ENCODE data around the gene CASP3.

DNA sequence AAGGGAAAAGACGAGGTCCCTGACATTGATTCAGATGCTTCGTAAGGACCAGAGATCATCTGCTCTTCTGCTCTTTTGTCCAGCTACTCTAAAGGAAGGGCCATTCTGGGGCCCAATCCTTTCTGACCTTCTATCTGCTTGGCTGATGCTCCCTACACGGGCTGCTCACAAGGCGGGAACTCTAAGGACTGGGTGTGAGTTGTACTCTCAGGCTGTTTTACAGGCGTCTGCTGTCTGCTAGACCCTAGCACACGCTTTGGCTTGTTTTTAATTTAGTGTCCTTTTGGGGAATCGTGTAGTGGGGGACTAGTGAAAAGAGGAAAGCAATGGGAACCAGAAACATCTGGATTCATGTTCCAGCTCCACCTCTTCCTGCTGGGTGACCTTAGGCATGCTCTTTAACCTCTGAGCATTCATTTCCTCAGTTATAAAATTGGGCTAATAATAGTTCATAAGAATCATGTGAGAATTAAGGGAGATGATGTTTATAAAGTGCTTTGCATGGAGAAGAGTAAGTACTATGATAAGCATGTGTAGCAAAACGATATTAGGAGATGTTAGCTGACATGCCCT, 53.1 kb downstream of the CASP3 start:
- TF ChIP-seq, protein P1, sequence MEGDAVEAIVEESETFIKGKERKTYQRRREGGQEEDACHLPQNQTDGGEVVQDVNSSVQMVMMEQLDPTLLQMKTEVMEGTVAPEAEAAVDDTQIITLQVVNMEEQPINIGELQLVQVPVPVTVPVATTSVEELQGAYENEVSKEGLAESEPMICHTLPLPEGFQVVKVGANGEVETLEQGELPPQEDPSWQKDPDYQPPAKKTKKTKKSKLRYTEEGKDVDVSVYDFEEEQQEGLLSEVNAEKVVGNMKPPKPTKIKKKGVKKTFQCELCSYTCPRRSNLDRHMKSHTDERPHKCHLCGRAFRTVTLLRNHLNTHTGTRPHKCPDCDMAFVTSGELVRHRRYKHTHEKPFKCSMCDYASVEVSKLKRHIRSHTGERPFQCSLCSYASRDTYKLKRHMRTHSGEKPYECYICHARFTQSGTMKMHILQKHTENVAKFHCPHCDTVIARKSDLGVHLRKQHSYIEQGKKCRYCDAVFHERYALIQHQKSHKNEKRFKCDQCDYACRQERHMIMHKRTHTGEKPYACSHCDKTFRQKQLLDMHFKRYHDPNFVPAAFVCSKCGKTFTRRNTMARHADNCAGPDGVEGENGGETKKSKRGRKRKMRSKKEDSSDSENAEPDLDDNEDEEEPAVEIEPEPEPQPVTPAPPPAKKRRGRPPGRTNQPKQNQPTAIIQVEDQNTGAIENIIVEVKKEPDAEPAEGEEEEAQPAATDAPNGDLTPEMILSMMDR (IDR thresholded peaks at IDR 0.05; ENCODE audit: low read depth, low read length, poor library complexity, severe bottlenecking), result no peak
- TF ChIP-seq EZH2phosphoT487 (IDR thresholded peaks at IDR 0.05; ENCODE audit: borderline replicate concordance, low read length), result no peak
